Hepatic stellate cell (primary cell): ENCODE data around the gene TIPARP.
"Not testable (repeated sequence)": the region's sequence is repeated elsewhere in the genome, so short reads cannot be mapped to it uniquely, and the experiment has no call there.

Experiments
- DNase-seq: peaks from one replicate; pipeline ENCODE4 v3.0.0; 2011; ENCODE audit warnings: low spot score

The TIPARP gene

DNA sequence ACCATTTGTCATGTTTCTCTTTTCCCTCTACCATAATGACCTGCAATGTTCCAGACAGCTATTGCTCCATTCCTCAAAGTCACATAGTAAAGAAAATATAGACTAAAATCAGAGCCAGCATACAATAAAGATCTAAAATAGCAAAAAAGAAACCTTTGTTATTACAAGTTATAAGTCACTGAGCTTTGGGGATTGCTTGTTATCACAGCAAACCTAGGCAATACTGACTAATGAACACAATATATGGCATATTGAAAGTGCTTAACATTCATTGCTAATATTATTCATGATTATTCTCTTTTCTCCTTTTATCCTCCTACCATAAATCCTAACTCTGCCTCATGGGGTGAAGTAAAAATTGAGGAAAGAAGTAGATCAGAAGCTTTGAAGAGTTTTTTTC lies 27.4 kb upstream of the TIPARP start:
- DNase-seq, result no peak

DNA sequence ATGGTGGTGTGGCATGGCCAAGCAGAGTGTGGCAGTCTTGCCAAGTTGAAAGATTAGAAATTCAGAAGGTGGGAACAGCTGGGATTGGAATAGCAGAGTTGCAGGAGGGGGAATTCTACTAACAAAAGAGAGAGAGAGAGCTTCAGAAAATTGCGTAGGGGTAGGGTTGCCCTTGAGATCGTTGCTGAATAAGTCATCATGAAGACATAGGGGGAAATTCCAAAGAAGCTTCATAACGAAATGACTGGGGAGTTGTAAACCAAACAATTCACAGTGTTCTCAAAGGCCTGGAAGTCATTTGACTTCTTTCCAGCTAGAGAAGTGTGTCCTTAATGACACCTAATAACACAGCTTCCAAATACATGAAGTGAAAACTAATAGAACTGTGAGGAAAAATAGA lies 26.3 kb upstream of the TIPARP start:
- no peak for DNase-seq

DNA sequence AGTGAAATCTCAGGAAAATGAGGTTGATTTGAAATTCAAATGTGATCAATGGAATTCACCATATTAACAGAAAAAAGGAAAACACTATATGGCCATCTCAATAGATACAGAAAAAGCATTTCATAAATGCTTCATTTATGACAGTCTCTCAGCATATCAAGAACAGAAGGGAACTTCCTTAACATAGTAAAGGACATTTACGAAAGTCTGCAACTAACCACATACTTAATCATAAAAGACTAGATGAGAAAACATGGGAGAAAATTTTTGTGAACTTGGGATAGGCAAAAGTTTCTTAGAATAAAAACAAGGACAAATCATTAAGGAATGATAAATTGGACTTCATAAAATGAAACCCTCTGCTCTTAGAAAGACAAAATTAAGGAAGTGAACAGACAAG lies 24.7 kb upstream of the TIPARP start:
- DNase-seq, result no peak

DNA sequence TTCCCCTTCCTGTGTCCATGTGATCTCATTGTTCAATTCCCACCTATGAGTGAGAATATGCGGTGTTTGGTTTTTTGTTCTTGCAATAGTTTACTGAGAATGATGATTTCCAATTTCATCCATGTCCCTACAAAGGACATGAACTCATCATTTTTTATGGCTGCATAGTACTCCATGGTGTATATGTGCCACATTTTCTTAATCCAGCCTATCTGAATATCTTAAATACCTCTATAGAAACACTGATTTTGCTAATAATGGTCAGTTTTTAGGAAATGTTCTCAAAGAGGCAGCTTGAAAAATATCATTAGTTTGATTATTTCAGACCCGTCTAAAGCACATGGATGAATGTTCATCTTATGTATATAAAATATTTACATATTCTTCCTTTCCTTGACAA lies 21.7 kb upstream of the TIPARP start:
- not testable (repeated sequence) for DNase-seq

DNA sequence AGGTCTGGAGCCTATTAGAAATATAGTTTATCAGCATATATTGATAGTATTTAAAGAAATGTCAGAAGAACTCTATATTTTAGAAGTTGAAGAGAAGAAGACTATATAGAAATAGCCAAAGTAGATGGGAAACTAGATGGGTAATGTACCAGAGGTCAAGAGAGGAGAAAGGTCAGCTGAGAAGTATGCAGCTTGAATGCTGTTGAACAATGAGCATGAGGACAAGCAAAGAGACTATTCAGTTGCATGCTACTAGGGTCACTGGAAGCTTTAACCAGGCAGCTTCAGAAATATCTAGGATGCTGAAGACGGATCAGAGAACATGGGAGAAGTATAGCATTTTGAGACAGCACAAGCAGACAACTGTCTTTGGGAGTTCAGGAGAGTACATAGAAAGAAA lies 19.6 kb upstream of the TIPARP start:
- no peak for DNase-seq

DNA sequence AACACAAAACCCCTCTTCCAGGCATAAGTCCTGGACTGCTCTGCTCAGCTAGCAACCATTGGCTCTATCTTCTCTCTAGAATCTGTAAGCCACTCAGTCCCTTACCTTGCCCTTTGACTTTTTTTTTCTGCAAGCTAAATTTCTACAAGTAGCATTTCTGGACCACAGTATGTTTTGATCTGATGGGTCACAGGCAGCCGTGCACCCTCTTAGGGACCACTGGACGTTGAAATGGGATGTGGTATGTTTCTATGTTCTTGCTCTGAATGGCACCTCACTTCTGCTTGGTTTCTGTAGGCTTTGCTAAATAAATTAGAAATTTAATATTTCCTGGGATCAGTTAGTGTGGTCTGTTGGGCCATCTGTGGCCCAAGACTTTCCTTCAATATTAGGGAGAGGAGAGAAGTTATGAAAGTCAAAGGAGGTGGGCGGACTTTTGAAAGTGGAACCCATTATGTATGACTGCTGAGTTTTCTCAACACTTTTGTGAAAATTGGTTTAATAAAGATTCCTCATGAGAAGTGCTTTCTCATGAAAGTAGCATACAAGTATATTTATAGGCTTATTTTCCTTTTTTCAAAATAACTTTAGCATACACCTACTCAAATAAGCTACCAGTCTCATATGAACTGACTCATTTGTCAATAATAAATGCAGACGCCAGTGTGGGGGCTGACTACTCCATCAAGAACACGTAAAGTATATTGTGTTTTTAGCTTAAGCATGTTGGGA lies 18.4 kb upstream of the TIPARP start:
- no peak for DNase-seq

DNA sequence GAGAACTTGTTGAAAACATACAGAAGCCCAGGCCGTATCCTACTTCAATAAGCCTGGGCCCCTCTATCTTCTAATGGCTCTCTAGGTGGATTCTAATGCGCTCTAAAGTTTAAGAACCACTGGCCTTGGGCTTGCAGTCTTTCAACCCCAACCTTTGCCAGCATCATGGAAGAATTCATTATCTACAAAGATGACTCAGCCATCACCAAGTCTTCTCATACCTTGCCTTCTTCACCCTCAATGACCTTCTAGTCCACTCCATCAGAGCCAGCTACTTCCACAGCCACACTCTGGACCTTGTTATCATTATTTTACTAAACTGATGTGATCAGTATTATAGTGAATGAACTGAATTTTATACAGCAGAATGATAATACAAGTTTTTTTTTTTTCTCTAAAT lies 16.9 kb upstream of the TIPARP start:
- no peak for DNase-seq

DNA sequence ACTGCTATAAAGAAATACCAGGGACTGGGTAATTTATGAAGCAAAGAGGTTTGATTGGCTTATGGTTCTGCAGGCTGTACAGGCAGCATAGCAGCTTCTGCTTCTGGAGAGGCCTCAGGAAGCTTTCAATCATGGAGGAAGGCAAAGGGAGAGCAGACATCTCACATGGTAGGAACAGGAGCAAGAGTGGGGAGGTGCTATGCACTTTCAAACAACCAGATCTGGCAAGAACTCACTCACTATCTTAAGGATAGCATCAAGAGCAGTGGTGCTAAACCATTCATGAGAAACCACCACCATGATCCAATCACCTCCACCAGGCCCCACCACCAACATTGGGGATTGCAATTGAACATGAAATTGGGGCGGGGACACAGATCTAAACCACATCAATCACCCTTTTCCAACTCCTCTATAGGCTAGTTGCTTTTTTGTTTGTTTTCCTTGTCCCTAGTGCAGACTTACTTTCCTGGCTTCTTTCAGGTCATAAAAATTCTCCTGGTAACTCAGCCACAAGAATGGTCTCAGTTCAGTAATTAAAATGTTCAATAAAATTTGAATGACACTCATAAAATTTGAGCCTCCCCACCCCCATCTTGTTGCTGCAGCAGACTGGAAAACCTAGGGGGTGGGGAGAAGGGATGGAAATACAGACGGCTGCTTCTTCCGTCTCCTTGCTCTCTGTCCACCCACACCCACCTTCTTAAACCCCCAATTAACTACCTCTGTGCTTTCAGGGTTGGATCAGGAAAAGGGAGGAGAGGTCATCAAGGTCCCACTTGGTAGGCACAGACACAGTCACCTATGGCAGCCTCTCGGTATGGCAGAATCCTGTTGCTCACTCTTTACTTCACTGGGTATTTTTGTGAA lies 16.3 kb upstream of the TIPARP start:
- no peak for DNase-seq

DNA sequence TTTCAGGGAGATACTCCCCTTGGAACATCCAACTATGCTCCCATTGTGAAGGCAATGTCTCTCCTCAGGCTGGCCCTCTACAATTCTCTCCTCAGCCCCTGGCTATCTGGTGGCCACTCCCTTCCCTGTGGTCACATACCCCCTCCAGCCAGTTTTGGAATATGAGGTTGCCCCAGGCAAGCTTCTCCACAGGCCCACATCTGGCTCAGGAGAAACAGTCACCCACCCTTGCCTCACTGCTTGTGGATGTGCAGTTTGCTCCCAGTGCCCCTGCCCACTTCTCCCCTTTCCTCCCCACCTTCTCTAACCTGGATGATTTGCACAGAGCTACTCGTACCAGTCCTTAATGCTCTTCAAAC lies 15.7 kb upstream of the TIPARP start:
- no peak for DNase-seq

DNA sequence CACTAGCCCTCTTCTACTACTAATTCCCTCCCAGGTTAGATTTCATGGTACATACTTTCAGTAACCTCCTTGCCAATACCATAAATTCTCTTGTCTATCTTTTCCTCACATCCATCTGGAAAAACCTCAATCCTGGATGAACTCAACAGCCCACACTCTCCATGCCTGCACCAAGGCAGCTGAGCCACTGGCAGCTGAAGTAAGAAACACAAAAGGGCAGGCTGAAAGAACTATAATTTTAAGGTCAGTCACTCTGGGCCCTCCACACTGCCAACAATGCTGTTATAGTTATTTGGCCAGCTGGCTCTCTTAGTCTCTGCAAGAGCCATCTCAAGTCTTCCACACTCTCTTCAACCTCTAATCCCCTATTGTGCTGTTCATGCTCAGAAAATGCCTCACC lies 15.1 kb upstream of the TIPARP start:
- no peak for DNase-seq

DNA sequence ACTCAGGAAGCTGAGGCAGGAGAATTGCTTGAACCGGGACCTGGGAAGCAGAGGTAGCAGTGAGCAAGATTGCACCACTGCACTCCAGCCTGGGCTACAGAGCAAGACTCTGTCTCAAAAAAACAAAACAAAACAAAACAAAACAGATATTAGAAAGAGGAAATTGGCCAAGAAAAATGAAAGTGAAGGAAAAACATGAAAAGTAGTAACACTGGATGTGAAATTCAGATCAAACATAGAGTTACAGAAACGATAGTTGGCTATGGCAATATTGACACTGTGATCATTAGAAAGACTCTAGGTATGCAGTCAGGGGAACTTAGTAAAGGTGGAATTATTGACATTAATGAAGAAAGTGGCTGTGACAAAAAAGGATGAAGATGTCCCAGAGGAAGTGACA lies 13.2 kb upstream of the TIPARP start:
- no peak for DNase-seq

DNA sequence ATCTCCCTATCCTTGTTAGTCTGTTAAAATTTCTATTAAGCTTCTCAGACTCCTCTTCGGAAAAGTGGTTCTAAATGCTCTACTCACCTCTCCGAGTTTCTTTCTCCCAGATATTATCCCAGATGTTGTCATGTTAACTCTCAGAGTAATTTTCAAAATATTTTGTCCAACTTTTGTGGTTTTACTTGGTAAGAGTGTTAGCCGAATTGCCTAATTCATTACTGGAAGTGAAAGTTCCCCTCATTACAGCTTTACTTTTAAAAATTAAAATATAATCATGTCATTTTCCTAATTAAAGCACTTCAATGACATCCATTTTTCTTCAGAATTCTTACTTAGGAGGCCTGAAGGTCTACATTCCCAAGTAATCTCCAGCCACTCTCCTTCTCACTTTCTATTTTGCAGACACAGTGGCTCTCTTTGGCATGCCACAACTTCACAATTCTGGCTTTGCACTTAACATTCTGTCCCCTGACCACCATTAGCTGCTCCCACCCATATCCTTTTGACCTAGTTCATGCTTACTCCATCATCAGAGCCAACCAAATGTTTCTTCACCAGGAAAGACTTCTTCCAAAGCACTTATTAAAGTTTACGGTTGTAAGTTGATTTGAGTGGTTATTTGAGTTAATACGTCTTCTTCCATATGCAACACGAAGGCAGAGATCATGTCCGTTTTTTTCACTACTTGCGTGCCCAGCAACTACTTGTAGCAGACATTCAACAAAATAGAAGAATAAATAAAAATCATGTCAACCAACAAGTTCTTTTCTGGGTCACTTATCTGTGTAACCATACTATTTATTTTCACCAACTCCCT lies 10.2 kb upstream of the TIPARP start:
- no peak for DNase-seq

DNA sequence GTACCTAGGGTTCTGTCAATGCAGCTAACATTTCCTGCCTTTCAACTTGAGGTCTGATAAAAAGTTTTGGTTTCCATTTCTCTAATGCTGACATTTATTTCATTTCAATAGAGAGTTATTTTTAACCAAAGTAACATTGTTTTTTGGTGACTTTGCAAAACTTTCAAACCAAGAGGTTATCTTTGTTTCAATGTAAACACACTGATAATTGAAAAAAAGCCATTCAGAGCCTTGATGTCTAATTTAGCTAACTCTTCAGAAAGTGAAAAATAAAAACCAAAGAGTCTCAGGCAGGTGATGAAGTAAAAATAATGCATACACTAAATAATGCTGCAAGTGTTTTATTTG lies 9.6 kb upstream of the TIPARP start:
- no peak for DNase-seq

DNA sequence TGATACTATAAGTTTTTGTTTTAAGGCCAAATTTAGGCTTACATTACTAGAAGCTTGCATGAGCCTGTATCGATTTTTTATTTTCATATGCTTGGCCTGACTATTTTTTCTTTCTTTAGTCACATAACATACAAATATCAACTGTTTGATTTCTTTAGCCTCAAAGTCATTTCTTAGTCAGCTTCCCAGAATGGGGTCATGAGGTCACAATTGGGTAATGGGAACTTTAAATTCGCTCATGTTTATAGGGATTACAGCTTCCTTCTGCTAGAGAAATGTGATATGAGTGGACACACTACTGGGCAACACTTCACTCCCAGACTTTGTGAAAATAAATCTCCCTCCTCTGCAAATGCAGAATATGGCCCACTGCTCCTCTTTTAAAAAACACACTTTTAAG lies 9.1 kb upstream of the TIPARP start:
- DNase-seq, result peak; percentile 34

DNA sequence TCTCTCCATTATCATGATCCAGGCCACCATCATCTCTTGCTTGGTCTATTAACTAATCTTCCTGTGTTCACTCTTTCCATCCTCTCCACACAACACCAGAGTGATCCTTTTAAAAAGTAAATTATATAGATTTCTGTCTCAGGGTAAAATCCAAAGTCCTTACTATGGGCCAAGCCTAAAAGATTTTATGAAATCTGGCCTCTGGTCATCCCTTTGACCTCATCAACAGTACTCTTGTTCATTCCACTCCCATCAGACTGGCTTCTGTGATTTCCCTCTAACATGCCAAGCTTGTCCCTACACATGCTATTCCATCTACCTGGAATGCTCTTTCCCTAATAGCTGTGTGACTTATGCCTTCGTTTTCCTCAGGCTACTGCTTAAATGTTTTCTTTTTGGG lies 8.3 kb upstream of the TIPARP start:
- DNase-seq, result no peak

DNA sequence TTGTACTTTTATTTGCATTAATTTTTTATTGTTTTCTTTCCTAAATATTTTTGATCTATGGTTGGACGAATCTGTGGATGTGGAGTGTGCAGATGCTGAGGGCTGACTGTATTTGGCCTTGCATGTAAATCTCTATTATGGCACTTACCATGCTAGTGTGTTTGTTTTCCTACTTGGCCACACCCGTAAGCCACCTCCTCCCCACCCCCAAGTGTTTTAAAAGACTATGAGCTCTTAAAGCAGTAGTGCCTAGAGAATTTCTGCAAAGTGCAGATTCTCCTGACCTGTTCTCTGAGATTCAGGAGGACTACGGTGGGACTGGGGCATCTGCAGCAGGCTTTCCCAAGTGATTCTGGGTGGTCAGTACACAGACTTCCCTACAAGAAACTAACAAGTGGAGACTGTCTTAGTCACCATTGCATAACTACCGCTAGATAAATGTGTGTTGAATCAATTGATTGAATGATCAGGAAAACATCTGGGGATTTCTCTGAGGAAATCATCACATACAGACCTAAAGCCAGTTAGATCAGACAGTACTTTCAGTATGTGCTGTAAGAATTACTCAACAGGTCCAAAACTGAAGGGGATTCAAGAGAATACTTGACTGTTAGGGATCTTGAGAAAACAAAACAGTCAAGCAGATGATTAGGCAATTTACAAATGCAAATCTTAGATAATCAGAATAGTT lies 6.2 kb upstream of the TIPARP start:
- DNase-seq, result no peak

DNA sequence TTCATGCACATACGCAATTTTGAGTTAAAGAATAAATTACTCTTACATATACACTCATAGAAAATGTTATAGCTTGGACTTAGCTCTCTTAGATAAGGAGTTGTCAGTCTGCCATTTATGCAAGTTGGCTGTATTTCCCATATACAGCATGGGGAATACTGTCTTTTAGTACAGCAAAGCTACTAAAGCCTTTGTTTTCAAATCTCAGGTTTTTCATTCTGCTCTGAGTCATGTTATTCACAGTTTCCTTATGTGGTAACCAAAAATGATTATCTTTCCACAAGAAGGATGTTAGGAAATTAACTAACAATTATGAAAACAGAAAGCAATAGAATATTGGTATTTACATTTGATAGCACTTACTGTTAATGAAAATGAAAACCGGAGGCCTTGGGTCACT lies 4.3 kb upstream of the TIPARP start:
- no peak for DNase-seq

DNA sequence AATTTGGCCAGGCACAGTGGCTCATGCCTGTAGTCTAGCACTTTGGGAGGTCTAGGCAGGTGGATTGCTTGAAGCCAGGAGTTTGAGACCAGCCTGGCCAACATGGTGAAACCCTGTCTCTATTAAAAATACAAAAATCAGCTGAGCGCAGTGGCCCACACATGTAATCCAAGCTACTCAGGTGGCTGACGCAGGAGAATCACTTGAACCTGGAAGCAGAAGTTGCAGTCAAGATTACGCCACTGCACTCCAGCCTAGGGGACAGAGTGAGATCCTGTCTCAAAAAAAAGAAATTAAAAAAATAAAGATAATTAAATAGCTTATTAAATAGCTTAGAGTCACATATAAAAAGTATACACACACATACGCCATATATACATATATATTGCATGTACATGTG lies 3.7 kb upstream of the TIPARP start:
- DNase-seq, result no peak

DNA sequence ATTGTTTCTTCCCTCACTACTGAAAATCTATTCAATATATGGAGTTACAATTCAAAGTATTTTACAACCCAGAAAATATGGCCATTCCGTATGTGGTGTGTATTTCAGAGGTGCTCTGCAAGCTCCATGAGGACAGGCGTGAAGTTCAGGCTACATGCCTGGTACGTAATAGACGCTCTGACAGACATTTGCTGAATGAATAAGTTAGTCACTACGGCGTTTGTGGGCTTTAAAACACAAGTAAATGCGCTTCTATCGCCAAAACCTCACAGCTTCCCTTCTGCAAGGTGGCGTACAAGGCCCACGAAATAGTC lies 701 bp upstream of the TIPARP start:
- DNase-seq, result no peak

DNA sequence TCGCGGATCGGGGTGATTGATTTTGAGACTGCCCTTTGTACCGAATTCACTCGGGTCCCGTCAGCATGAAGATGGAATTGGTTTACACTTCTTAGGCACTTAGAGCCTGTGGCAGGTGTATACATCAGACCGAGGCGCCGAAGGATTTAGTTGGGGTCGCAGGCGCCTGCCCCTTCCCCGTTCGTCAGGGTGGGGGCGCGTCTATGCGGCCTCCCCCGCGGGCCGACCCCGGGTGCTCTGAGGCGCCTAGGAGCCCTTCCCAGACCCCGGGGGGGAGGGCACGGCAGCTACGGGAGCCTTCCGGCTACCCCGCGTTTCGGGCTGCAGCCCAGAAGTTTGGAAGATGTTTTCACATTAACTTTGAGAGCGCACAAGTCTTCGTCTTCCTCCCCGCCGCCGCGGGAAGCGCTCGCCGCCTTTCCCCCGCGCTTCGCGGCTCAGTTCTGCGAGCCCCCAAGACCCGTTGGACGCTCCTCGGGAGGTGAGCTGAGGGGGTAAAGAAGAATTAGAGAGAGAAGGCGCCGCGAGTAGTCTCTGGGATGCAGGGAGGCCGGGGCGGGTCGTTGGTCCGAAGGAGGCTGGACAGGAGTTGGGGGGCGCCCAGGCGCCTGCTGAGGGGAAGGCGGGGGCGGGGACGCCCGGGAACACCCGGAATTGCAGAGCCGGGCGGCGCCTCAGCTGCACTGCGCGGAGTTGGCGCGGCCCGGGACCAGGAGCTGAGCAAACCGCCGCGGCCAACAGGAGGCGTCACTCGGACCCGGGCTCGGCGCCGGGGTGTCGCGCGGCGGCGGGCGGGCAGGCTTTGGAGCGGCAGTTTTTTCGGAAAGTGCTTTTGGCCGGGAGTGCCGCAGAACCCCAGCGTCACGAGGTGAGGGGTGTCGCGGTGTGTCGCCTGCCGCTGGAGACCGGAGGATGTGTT lies 780 bp downstream of the TIPARP start:
- no peak for DNase-seq
